ENCODE results near the gene ADCY9. TPM values are rescaled to one million over a fixed set of nuclear protein-coding genes. Genes with fewer than 3 reads are reported as not detected.
"Not testable (repeated sequence)": the region's sequence is repeated elsewhere in the genome, so short reads cannot be mapped to it uniquely, and the experiment has no call there.

The ADCY9 gene
- total RNA-seq, 1 donor from 2014 or later = 9.7 TPM

DNA sequence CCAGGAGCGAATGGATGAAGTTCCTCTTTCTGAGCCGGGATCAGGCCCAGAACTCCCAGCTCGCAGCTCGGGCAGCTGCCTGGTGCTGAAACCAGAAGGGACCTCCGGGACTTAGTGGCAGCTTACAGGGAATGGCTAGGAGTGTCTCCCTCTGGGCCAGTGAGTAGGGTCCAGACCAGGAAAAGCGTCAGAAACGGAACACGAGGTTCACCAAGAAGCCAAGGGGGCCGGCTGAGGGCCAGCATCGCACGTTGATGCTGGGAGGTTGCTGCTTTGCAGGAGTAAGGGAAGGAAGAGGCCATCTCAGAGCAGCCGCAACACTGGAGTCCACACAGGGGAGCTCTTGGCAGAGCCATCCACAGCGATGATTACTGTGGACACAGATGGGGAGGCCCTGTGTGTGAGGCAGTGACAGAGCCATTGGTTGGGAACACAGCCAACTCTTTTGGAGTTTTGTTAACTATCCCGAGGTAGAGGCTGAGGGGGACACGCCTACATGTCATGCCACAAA, 161.8 kb downstream of the ADCY9 start:
- intact Hi-C loops (cut with micrococcal nuclease) = no loop called here
- no peak overlapping the region for H3K4me3 Mint-ChIP-seq
- DNase-seq (ENCODE audit: low spot score) = no peak
- no peak overlapping the region for H3K27ac Mint-ChIP-seq
- H3K36me3 Mint-ChIP-seq (ENCODE audit: low read depth) = no peaks in the 10 kb centered on the region
- no peaks in the 10 kb centered on the region for H3K4me1 Mint-ChIP-seq (ENCODE audit: low read depth)
- no peaks in the 10 kb centered on the region for H3K9me3 Mint-ChIP-seq
- H3K27me3 Mint-ChIP-seq (ENCODE audit: insufficient read depth) = peaks cover 32% of the 10 kb centered on the region

DNA sequence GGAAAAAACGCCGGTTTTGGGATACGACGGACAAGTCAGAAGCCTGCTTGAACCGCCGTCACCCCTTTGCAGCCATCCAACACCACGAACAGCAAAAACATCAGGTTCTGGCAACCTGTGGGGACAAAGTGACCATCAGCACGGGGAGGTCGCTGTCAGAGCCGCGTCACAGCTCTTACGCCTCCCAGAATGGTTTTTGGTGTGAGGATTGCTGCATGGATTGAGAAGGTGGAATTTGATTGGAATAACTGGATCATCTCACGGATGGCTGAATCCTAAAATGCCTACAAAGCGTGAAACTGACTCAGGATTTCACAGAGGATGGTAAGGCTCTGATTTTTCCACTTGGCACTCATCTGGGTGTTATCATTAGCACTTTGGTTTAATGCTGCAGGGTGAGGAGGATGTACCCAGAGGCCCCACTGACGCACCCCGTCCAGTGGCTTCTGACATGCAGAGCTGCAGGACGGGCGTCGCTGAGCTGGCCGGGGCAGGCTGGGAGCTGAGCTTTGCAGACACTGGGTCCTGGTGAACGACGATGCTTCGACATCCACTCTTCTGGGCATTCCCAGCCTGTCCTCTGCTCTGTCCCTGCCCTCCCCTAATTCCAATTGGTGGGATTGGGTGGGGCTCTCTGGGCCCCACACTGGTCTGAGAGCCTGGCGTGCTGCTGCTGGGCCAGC, 162.4 kb downstream of the ADCY9 start:
- intact Hi-C loops (cut with micrococcal nuclease) = no loop called here
- no peak overlapping the region for H3K27ac Mint-ChIP-seq

DNA sequence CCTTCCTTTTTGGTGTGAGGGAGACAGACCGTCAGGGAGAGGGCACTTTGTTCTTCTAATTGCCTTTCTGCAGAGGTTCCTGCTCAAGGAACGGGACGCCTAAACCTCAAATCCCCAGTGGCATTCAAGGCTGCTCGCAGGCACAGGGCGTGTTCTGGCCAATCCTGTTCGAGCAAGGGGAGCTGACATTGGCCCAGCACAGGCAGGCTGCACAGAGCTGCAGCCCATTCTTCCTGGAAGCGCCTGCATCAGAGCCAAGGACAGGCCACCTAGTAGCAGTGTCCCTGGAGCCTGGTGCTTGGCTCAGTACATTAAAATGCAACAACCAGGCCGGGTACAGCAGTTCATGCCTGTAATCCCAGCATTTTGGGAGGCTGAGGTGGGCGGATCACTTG, 163.5 kb downstream of the ADCY9 start:
- H3K27ac Mint-ChIP-seq = no peak overlapping the region
- H3K27me3 Mint-ChIP-seq (ENCODE audit: insufficient read depth) = peaks cover 30% of the 10 kb centered on the region
- intact Hi-C loops (cut with micrococcal nuclease) = no loop called here
- H3K36me3 Mint-ChIP-seq (ENCODE audit: low read depth) = no peaks in the 10 kb centered on the region
- H3K4me1 Mint-ChIP-seq (ENCODE audit: low read depth) = no peaks in the 10 kb centered on the region
- H3K9me3 Mint-ChIP-seq = no peaks in the 10 kb centered on the region
- no peak overlapping the region for H3K4me3 Mint-ChIP-seq
- no peak for DNase-seq (ENCODE audit: low spot score)

More for the DNA sequence above, 162.4 kb downstream of the ADCY9 start:
- Mint-ChIP-seq H3K4me1 (ENCODE audit: low read depth) (no peaks in the 10 kb centered on the region), H3K36me3 (ENCODE audit: low read depth) (no peaks in the 10 kb centered on the region), H3K4me3 (no peak overlapping the region), H3K27me3 (ENCODE audit: insufficient read depth) (peaks cover 30% of the 10 kb centered on the region), H3K9me3 (no peaks in the 10 kb centered on the region)
- DNase-seq (ENCODE audit: low spot score) = no peak

DNA sequence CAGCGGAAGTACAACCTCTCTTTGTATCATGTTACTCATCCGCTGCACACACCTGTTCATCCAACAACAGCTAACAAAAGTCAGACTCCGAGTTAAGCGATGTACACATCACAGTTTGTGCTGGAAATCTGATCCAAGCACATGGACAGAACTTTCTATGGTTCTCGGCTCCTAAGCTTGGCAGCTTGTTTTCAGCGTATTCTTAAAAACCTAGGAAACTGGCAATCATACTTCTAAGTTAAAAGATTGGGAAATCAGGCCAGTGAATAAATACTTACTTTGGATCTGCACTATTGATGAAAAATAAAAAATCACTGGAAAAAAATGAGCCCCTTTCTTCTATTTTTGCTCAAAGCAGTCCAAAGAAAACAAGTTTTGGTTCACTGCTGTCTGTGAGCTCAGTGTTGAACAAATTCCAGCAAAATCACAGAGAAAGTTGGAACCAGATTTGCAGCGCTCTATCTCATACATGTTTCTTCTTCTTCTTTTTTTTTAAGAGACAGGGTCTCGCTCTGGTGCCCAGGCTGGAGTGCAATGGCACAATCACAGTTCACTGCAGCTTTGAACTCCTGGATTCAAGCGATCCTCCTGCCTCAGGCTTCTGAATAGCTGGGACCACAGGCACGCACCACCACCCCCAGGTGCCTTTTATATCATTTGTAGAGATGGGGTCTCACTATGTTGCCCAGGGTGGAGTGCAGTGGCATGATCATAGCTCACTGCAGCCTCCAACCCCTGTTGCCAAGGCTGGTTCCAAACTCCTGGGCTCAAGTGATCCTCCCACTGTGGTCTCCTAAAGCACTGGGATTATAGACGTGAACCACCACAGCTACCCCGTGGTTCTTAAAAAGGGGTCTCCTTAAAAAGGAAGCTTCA, 164.1 kb downstream of the ADCY9 start:
- intact Hi-C loops (cut with micrococcal nuclease) = no loop called here
- no peaks in the 10 kb centered on the region for H3K36me3 Mint-ChIP-seq (ENCODE audit: low read depth)
- peaks cover 26% of the 10 kb centered on the region for H3K27me3 Mint-ChIP-seq (ENCODE audit: insufficient read depth)
- DNase-seq (ENCODE audit: low spot score) = no peak
- no peak overlapping the region for H3K4me3 Mint-ChIP-seq
- no peak overlapping the region for H3K27ac Mint-ChIP-seq
- H3K9me3 Mint-ChIP-seq = no peaks in the 10 kb centered on the region
- H3K4me1 Mint-ChIP-seq (ENCODE audit: low read depth) = no peaks in the 10 kb centered on the region

DNA sequence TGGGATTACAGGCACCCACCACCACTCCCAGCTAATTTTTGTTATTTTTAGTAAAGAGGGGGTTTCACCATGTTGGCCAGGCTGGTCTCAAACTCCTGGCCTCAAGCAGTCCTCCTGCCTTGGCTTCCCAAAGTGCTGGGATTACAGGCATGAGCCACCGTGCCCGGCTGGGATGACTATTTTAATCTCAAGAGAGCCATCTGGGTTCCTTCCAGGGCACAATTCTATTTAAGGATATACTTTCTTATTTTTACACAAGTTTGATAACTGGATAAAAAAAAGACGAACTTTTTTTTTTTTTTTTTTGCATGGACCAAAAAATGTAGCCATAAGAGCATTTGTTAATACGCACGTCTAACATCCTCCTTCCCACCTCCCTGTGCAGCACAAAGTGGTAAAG, 164.9 kb downstream of the ADCY9 start:
- peaks cover 26% of the 10 kb centered on the region for H3K27me3 Mint-ChIP-seq (ENCODE audit: insufficient read depth)
- H3K27ac Mint-ChIP-seq; H3K36me3 Mint-ChIP-seq (ENCODE audit: low read depth); DNase-seq (ENCODE audit: low spot score); intact Hi-C loops (cut with micrococcal nuclease); H3K9me3 Mint-ChIP-seq; H3K4me3 Mint-ChIP-seq; H3K4me1 Mint-ChIP-seq (ENCODE audit: low read depth): not testable (repeated sequence)

DNA sequence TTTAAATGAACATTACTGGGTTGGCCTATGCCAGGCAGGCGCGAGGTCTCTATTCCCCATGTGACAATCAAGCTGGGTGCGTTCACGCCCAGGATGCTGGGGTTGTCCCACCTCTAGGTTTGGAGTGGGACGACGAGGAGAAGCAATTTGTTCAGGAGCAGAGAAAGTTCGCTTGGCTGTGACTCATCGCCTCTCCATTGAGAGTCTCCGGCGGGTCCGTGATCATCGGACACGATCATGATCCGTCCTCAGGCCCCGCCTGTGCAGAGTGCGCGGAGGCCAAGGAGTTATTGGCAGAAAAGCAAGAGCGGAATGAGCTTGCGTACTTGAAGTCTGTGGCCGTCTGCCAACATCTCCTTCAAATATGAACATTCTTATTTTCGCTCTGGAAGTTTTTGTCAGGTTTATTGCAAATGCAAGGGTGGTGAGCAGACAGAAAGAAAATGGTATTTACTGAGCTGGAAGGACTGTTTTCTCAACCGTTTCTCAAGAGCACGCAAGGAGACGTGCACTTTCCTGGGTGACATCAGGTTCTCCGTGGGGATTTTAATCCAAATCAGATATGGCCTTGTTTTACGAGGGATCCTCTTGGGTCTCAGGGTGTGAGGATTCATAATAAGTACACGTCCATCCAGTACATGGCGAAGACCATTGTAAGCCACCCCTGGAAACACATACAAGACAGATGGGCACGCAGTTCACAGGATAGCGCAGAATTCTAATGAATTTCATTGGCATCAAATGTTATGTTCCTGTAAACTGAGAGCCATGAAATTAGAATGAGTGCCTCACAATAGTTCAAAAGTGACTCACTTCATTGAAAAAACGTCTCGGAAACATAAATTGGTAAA, 165.7 kb downstream of the ADCY9 start:
- no peak for DNase-seq (ENCODE audit: low spot score)
- Mint-ChIP-seq H3K9me3 (no peaks in the 10 kb centered on the region), H3K27me3 (ENCODE audit: insufficient read depth) (peaks cover 22% of the 10 kb centered on the region), H3K4me3 (no peak overlapping the region), H3K4me1 (ENCODE audit: low read depth) (no peaks in the 10 kb centered on the region), H3K27ac (no peak overlapping the region), H3K36me3 (ENCODE audit: low read depth) (no peaks in the 10 kb centered on the region)
- intact Hi-C loops (cut with micrococcal nuclease) = no loop called here

DNA sequence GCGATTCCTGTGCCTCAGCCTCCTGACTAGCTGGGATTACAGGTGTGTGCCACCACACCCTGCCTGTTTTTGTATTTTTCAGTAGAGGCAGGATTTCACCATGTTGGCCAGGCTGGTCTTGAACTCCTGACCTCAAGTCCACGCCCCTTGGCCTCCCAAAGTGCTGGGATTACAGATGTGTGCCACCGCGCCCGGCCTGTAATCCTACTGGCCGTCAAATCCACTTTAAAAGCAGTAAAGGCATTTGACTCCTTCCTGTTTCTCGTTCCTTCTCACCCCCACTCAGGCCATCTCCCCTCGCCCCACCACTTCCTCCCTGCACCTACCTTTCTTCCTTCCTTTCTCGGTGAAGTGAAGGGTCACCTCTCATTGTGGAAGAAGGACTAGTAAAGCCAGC, 166.3 kb downstream of the ADCY9 start:
- Mint-ChIP-seq H3K27ac (no peak overlapping the region), H3K36me3 (ENCODE audit: low read depth) (no peaks in the 10 kb centered on the region), H3K9me3 (no peaks in the 10 kb centered on the region), H3K4me3 (no peak overlapping the region), H3K27me3 (ENCODE audit: insufficient read depth) (peaks cover 19% of the 10 kb centered on the region), H3K4me1 (ENCODE audit: low read depth) (no peaks in the 10 kb centered on the region)
- DNase-seq (ENCODE audit: low spot score) = no peak
- intact Hi-C loops (cut with micrococcal nuclease) = no loop called here

DNA sequence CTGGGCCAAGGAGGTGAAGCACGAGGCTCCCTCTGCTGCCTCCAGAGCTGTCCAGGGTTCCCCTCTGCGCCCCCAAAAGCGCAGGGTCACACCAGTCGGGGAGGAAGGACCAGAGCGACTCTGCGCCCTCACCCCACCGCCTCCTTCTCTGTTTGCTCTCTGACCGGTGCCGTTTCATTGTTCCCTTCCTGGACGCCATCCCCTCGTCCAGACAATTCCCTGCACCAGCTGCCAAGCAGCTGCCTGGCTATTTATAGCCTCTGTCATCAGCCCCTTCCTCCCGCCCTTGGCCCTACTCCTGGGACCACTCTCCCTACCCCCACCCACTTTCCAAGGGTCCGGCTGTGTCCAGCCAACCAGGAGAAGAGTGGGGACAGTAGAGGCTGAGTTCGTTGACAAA, 167.0 kb downstream of the ADCY9 start:
- H3K36me3 Mint-ChIP-seq (ENCODE audit: low read depth) = no peaks in the 10 kb centered on the region
- no peak for DNase-seq (ENCODE audit: low spot score)
- H3K4me1 Mint-ChIP-seq (ENCODE audit: low read depth) = no peaks in the 10 kb centered on the region
- H3K9me3 Mint-ChIP-seq = no peaks in the 10 kb centered on the region
- H3K27ac Mint-ChIP-seq = no peak overlapping the region
- no peak overlapping the region for H3K4me3 Mint-ChIP-seq
- intact Hi-C loops (cut with micrococcal nuclease) = no loop called here
- peaks cover 13% of the 10 kb centered on the region for H3K27me3 Mint-ChIP-seq (ENCODE audit: insufficient read depth)

DNA sequence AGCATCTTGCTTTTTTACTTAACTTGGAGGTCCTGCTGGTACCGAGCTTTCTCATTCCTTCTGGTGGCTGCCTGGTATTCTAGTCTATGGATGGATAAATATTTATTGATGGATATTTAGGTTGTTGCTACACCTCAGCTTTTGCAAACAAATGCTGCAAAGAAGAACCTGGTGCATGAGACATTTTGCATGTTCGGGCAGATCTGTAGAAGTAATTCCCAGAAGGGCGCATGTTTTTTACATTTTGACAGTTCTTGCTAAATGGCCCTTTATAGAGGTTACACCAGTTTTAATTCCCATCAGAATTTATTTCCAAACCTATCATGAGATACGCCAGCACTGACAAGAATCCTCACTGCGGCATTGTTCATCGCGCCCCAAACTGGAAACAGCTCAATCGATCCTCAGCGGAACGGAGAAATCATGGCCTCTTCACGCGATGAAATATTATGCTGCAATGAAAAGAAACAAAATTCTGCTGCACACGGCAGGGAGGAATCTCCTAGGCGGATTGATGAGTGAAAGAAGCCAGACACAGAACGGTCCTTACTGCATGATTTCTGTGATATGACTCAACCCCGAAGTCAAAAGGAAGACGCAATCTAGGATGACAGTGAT, 167.8 kb downstream of the ADCY9 start:
- intact Hi-C loops (cut with micrococcal nuclease) = no loop called here
- Mint-ChIP-seq H3K4me3 (no peak overlapping the region), H3K27me3 (ENCODE audit: insufficient read depth) (peaks cover 13% of the 10 kb centered on the region), H3K9me3 (no peaks in the 10 kb centered on the region), H3K36me3 (ENCODE audit: low read depth) (no peaks in the 10 kb centered on the region), H3K27ac (no peak overlapping the region), H3K4me1 (ENCODE audit: low read depth) (no peaks in the 10 kb centered on the region)
- DNase-seq (ENCODE audit: low spot score) = no peak

DNA sequence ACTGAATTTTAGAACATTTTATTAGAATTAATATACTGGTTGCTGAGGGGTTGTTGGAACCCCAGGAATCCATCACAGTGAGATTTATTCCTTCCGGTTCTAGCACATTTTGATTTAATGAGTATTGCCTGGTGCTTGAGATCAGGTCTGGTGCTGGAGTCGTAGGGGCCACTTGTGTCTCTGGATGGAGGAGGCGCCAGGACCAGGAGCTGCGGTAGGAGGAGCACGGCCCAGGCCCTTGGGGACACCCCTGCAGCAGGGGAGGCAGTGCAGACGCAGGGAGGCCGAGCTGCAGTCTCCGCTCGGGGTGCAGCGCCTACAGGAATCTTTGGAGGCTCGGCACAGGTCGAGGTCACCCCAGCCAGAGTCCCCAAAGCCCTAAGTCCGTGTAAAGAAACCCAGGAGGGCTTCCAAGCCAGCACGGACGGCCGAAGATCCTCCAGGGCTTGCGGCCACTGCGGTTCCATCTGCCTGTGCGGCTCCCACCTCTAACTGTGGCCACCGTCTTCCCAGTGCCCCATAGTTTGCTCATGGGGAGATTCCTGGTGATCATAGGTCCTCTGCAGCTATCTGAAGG, 169.6 kb downstream of the ADCY9 start:
- H3K27me3 Mint-ChIP-seq (ENCODE audit: insufficient read depth) = peaks cover 8% of the 10 kb centered on the region
- H3K36me3 Mint-ChIP-seq (ENCODE audit: low read depth) = no peaks in the 10 kb centered on the region
- H3K9me3 Mint-ChIP-seq = no peaks in the 10 kb centered on the region
- H3K4me3 Mint-ChIP-seq = no peak overlapping the region
- DNase-seq (ENCODE audit: low spot score) = no peak
- H3K27ac Mint-ChIP-seq = no peak overlapping the region
- H3K4me1 Mint-ChIP-seq (ENCODE audit: low read depth) = no peaks in the 10 kb centered on the region
- intact Hi-C loops (cut with micrococcal nuclease) = no loop called here

DNA sequence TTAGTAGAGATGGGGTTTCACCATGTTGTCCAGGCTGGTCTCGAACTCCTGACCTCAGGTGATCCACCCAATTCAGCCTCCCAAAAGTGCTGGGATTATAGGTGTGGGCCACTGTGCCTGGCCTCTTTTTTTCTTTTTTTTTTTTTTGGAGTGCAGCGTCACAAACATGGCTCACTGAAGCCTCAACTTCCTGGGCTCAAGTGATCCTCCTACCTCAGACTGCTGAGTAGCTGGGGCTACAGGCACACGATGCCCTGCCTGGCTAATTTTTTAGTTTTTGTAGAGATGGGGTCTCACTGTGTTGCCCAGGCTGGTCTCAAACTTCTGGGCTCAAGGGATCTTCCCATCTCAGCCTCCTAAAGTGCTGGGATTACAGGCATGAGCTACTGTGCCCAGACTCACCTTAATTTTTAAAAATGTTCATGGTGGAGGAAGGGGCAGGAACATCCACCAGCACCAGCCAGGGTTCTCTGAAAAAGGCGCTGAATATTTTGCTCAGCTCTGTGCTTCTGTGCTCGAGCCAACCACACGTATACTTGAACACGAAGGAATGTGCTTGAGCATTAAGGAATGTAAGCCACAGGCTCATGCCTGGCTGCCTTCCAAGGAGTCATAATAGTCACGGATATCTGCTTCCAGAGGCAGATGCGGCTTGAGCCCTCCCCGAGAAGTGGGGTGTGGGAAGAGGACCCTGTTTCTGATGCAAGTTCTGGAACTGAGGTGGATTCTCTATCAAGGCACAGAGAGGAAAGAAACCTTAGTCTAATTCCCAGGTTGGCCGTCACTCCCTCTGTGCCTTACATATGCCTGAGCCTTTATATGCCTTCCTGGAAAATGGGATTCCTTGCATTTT, 170.3 kb downstream of the ADCY9 start:
- H3K27ac Mint-ChIP-seq = no peak overlapping the region
- H3K27me3 Mint-ChIP-seq (ENCODE audit: insufficient read depth) = peaks cover 5% of the 10 kb centered on the region
- intact Hi-C loops (cut with micrococcal nuclease) = no loop called here
- H3K4me3 Mint-ChIP-seq = no peak overlapping the region
- no peaks in the 10 kb centered on the region for H3K36me3 Mint-ChIP-seq (ENCODE audit: low read depth)
- H3K9me3 Mint-ChIP-seq = no peaks in the 10 kb centered on the region
- DNase-seq (ENCODE audit: low spot score) = no peak
- no peaks in the 10 kb centered on the region for H3K4me1 Mint-ChIP-seq (ENCODE audit: low read depth)
